H1 (cell line): ENCODE results near the gene KCTD11.
"Not testable (repeated sequence)": the region's sequence is repeated elsewhere in the genome, so short reads cannot be mapped to it uniquely, and the experiment has no call there.

Source experiments
- EP300 ChIP-seq, 2 experiments: IDR thresholded peaks; 1 replicate in 1 of 2; 2 replicates in 1 of 2; pipeline ENCODE4 v1.6.1; 2011 to 2012; ENCODE audit warnings: low read depth in 2 of 2, low read length in 2 of 2, mild to moderate bottlenecking in 2 of 2, borderline replicate concordance in 1 of 2, inconsistent platforms in 1 of 2, moderate library complexity in 1 of 2
- EZH2 ChIP-seq: fragments of 200-600 bp; sonication (generic); IDR thresholded peaks from 2 replicates; pipeline ENCODE4 v1.7.1; 2012; ENCODE audit warnings: low read depth, mild to moderate bottlenecking, moderate library complexity, low read length, inconsistent platforms; ENCODE audit not compliant: severe bottlenecking
- POLR2A ChIP-seq, 2 experiments: IDR thresholded peaks; 1 replicate in 1 of 2; 2 replicates in 1 of 2; pipeline ENCODE4 v1.6.1; 2011; ENCODE audit warnings: low read depth in 2 of 2, low read length in 2 of 2, mild to moderate bottlenecking in 2 of 2; ENCODE audit errors: control extremely low read depth in 1 of 2
- POLR2AphosphoS5 ChIP-seq: IDR thresholded peaks from 2 replicates; pipeline ENCODE4 v1.6.1; 2011; ENCODE audit warnings: low read depth, low read length
- SP2 ChIP-seq: IDR thresholded peaks from 2 replicates; pipeline ENCODE4 v1.6.1; 2012; ENCODE audit warnings: mild to moderate bottlenecking, low read length, inconsistent platforms
- SUZ12 ChIP-seq: fragments of 200-600 bp; sonication (generic); IDR thresholded peaks from 2 replicates; pipeline ENCODE4 v1.6.1; 2012; ENCODE audit warnings: mild to moderate bottlenecking, inconsistent platforms, low read length, moderate library complexity, mixed read lengths
- YY1 ChIP-seq: IDR thresholded peaks from 2 replicates; pipeline ENCODE4 v1.6.1; 2011; ENCODE audit warnings: low read depth, mild to moderate bottlenecking, low read length
- TF ChIP-seq, protein P1 (sequence below), 3 experiments: IDR thresholded peaks; 1 replicate in 2 of 3; 2 replicates in 1 of 3; pipeline versions ENCODE4 v1.5.1 to v1.6.1; 2011; ENCODE audit warnings: low read length in 3 of 3, mild to moderate bottlenecking in 3 of 3, inconsistent platforms in 2 of 3, low read depth in 1 of 3, moderate library complexity in 1 of 3; ENCODE audit not compliant: insufficient read depth in 1 of 3; ENCODE audit errors: control extremely low read depth in 1 of 3

- not testable (repeated sequence) for TF ChIP-seq POLR2AphosphoS5; SP2; EP300 (IDR thresholded peaks at IDR 0.05; ENCODE audit: borderline replicate concordance in 1 of 2, low read depth in 2 of 2, low read length in 2 of 2); POLR2A (IDR thresholded peaks at IDR 0.05; ENCODE audit: control extremely low read depth in 1 of 2, low read depth in 2 of 2, low read length in 2 of 2); EZH2; YY1; SUZ12
- TF ChIP-seq, protein P1, sequence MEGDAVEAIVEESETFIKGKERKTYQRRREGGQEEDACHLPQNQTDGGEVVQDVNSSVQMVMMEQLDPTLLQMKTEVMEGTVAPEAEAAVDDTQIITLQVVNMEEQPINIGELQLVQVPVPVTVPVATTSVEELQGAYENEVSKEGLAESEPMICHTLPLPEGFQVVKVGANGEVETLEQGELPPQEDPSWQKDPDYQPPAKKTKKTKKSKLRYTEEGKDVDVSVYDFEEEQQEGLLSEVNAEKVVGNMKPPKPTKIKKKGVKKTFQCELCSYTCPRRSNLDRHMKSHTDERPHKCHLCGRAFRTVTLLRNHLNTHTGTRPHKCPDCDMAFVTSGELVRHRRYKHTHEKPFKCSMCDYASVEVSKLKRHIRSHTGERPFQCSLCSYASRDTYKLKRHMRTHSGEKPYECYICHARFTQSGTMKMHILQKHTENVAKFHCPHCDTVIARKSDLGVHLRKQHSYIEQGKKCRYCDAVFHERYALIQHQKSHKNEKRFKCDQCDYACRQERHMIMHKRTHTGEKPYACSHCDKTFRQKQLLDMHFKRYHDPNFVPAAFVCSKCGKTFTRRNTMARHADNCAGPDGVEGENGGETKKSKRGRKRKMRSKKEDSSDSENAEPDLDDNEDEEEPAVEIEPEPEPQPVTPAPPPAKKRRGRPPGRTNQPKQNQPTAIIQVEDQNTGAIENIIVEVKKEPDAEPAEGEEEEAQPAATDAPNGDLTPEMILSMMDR (IDR thresholded peaks at IDR 0.05; ENCODE audit: control extremely low read depth in 1 of 3, insufficient read depth in 1 of 3, low read depth in 1 of 3, low read length in 3 of 3) = not testable (repeated sequence)
Measured at GRCh38 chr17:7365963-7366362, 14.0 kb downstream of the KCTD11 start.
